Measurements from ENCODE around the gene LIMS2.

Gene LIMS2

DNA sequence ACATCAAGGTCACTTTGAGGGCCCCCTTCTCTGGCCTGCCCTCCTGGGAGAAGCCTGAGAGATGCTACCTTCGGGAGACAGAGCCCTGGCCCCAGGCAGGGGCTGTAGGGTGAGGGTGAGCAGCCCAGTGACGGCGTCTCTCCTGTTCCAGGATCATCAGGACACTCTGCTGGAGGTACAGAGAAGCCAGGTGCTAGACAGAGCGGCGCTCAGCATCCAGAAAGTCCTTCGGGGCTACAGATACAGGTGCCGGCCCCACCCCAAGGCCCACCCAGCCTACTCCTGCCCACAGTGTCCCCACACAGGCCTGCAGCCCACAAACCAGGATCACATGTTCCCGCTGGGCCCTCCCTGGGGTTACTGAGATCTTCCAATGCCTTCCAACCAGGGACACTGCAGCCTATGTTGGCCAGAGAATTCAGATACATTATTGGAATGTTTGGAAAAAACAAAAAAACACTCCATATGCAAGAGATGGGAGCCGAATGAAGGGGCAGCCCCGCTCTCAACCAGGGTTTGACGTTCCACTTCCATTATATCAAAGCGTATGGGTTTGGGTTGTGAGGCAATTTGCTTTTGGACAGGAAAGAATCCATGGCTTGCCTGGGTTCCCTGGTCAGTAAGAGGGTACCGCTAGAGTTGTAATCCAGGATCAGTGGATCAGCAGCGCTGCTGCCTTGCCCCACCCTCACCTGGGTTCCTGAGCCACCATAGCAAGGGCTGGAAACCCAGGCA, 78.9 kb downstream of the LIMS2 start:
- DNase-seq: no peak

DNA sequence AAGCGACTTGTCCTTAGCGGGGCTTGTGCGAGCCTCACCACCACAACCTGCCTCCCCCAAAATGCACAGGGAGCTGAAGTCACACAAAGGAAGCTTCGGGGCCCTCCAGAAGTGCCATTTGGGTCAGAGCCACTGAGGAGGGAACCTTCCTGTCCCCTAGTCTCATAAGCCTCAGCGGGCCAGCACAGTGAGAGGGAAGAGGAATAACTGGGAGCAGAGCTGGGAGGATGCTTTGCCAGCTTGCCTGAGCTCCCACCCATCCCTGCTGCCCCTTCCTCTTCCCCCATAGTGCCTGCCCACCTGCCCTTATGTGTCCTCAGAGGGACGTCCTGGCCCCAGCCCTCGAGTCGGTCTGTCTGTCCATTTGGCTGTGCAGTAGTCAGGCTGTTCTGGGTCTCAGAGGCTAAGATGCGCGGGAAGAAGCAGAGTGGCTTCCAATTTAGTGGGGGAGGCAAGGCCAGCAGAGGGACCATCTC, 81.2 kb downstream of the LIMS2 start:
- no peak for DNase-seq

- DNase-seq: no peak
Measured at GRCh38 chr2:127593228-127594115, 81.9 kb downstream of the LIMS2 start.

DNA sequence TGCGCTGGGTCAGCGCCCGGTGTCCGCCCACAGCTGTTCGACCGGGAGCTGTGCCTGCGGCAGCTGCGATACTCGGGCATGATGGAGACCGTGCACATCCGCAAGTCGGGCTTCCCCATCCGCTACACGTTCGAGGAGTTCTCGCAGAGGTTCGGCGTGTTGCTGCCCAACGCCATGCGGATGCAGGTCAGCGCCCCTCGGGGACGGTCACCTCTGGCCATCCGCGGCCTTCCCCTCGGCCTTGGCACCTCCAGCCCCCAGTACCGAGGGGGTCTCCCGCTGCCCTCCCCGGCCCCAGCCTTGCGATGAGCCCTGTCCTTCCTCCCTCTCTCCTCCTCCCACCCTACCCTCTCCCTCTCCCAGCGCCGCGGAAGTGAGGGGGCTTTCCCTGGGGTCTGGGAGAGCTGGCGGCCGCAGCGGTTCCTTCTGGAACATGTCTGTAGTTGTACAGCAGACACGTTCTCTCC, 82.5 kb downstream of the LIMS2 start:
- no peak for DNase-seq

- DNase-seq: peak; percentile 75
Measured at GRCh38 chr2:127591221-127591923, 84.0 kb downstream of the LIMS2 start.

DNA sequence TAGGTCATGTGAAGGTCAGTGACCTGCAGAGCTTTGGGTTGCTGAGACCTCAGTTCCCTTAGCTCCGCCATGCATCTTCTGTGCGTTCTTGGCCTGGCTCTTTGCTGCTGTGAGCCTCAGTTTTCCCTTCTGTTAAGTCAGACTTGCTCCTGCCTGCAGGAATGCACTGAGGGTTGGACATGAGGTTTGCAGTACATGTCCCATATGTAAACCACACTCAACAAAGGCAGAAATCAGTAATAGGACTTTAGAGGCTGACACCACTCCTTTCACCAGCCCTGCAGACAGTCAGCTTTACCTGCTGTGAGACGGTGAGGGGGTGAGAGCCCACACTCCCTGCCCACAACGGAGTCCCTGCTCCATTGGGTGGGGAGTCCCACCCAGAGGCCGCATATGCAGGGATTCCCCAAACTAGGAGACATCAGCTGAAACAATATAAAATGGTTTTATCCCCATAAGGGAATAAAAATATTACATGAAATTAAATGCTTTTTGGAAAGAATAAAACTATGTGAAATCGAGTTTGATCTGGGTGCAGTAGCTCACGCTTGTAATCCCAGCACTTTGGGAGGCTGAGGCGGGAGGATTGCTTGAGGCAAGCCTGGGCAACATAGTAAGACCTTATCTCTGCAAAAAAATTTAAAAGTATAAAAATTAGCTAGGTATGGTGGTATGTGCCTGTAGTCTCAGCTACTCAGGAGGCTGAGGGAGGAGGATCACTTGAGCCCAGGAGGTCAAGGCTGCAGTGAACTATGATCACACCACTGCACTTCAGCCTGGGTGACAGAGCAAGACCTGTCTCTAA, 84.7 kb downstream of the LIMS2 start:
- DNase-seq: no peak

DNA sequence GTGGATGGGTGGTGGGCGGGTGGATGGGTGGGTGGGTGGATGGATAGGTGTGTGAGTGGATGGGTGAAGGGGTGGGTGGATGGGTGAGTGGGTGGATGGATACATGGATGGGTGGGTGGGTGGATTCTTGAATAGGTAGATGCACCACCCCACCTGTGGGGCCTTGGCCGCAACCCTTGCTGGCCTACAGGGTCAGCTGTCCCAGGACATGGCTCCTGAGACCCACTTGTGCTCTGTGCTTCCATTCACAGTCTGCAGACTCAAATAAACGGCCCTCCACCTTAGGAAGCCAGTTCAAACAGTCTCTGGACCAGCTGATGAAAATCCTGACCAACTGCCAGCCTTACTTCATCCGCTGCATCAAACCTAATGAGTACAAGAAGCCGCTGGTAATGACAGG, 85.5 kb downstream of the LIMS2 start:
- no peak for DNase-seq

GRCh38 chr2:127589358-127589757, 86.0 kb downstream of the LIMS2 start:
- DNase-seq: no peak
